ENCODE data around the gene ATP8A2.
"Not testable (repeated sequence)": the region's sequence is repeated elsewhere in the genome, so short reads cannot be mapped to it uniquely, and the experiment has no call there.

Gene ATP8A2

DNA sequence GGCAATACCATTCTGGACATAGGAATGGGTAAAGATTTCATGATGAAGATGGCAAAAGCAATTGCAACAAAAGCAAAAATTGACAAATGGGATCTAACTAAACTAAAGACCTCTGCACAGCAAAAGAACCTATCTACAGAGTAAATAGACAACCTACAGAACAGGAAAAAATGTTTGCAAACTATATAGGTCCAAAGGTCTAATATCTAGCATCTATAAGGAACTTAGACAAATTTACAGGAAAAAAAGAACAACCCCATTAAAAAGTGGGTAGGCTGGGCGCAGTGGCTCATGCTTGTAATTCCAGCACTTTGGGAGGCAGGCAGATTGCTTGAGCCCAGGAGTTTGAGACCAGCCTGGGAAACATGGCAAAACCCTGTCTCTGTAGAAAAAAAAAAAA, 418.4 kb downstream of the ATP8A2 start:
- not testable (repeated sequence) for H3K9me3 ChIP-seq (ENCODE audit: control insufficient read depth in 2 of 2, low read length in 2 of 2); H3K36me3 ChIP-seq (ENCODE audit: control insufficient read depth in 2 of 2, insufficient read depth in 2 of 2, low read length in 2 of 2); H3K27me3 ChIP-seq (ENCODE audit: control insufficient read depth in 2 of 2, insufficient read depth in 2 of 2, low read length in 2 of 2); H3K4me1 ChIP-seq (ENCODE audit: control insufficient read depth in 2 of 2, insufficient read depth in 2 of 2, low read length in 2 of 2); H3K9ac ChIP-seq (ENCODE audit: low read depth in 1 of 2, low read length in 2 of 2); H3K27ac ChIP-seq (ENCODE audit: low read depth in 2 of 2, low read length in 2 of 2); H3K4me3 ChIP-seq (ENCODE audit: low read length in 2 of 2)

DNA sequence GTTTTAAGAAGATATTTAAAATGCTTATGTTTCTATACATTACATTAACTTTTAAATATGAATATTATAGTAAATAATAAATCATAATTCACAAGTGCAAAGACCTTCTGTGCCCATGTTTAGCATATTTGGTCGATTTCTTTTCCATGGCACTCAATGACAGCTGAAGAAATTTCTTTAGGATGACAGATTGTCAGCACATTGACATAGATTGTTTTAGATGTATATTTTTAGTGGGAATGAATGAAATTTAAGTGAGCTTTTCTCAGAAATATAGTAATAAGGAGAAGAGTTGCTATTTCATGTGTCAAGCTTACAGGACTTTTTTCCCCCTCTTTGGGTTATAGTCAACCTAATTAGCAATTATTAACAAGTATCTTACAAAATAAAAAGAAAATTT, 423.5 kb downstream of the ATP8A2 start:
- Histone ChIP-seq H3K4me1 (ENCODE audit: control insufficient read depth in 2 of 2, insufficient read depth in 2 of 2, low read length in 2 of 2) (no peaks in the 10 kb centered on the region), H3K9ac (ENCODE audit: low read depth in 1 of 2, low read length in 2 of 2) (no peak overlapping the region), H3K4me3 (ENCODE audit: low read length in 2 of 2) (no peak overlapping the region), H3K27ac (ENCODE audit: low read depth in 2 of 2, low read length in 2 of 2) (no peak overlapping the region), H3K9me3 (ENCODE audit: control insufficient read depth in 2 of 2, low read length in 2 of 2) (no peaks in the 10 kb centered on the region), H3K27me3 (ENCODE audit: control insufficient read depth in 2 of 2, insufficient read depth in 2 of 2, low read length in 2 of 2) (no peaks in the 10 kb centered on the region), H3K36me3 (ENCODE audit: control insufficient read depth in 2 of 2, insufficient read depth in 2 of 2, low read length in 2 of 2) (no peaks in the 10 kb centered on the region)

DNA sequence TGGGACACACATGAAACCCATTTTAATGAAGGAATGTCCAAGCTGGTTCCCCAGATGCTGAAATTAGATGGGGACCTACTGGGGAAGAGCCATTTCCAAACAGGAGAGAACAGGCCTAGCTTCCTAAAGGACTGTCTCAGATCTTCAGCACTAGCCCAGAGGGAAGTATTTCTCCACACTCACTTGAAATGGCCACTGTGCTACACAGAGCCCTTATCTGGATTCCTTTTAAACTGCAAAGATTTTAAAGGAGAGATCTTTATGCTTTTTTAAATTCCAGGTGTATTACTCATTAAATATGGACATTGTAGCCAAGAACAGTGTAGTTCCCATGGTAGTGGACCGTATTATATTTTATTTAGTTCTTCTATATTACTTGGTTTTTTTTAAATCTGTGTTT, 424.7 kb downstream of the ATP8A2 start:
- no peaks in the 10 kb centered on the region for H3K9me3 ChIP-seq (ENCODE audit: control insufficient read depth in 2 of 2, low read length in 2 of 2)
- H3K9ac ChIP-seq (ENCODE audit: low read depth in 1 of 2, low read length in 2 of 2) = no peak overlapping the region
- H3K4me1 ChIP-seq (ENCODE audit: control insufficient read depth in 2 of 2, insufficient read depth in 2 of 2, low read length in 2 of 2) = no peaks in the 10 kb centered on the region
- H3K4me3 ChIP-seq (ENCODE audit: low read length in 2 of 2) = no peak overlapping the region
- peaks cover 5% of the 10 kb centered on the region in 2 donors for H3K27me3 ChIP-seq (ENCODE audit: control insufficient read depth in 2 of 2, insufficient read depth in 2 of 2, low read length in 2 of 2)
- H3K36me3 ChIP-seq (ENCODE audit: control insufficient read depth in 2 of 2, insufficient read depth in 2 of 2, low read length in 2 of 2) = no peaks in the 10 kb centered on the region
- H3K27ac ChIP-seq (ENCODE audit: low read depth in 2 of 2, low read length in 2 of 2) = no peak overlapping the region

DNA sequence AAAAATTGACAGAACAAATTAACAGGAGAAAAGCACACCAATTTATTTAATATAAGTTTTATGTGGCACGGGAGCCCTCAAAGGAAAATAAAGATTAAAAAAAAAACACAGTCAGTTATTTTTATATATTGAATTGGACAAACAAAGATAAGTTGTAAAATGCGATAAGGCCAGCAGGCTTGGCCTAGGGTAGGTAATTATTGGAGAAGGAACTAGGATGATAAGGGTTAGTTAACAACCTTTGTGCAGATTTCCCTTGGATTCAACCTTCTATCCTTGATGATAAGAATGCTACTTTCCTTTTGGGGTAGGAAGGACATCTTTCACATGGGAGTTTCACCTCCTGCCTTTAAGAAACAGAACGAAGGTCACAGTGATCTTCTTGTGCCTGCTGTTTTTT, 427.2 kb downstream of the ATP8A2 start:
- H3K27ac ChIP-seq (ENCODE audit: low read depth in 2 of 2, low read length in 2 of 2) = no peak overlapping the region
- no peaks in the 10 kb centered on the region for H3K4me1 ChIP-seq (ENCODE audit: control insufficient read depth in 2 of 2, insufficient read depth in 2 of 2, low read length in 2 of 2)
- no peaks in the 10 kb centered on the region for H3K9me3 ChIP-seq (ENCODE audit: control insufficient read depth in 2 of 2, low read length in 2 of 2)
- H3K4me3 ChIP-seq (ENCODE audit: low read length in 2 of 2) = no peak overlapping the region
- H3K27me3 ChIP-seq (ENCODE audit: control insufficient read depth in 2 of 2, insufficient read depth in 2 of 2, low read length in 2 of 2) = peaks cover 7 to 13% of the 10 kb centered on the region in 2 donors
- no peak overlapping the region for H3K9ac ChIP-seq (ENCODE audit: low read depth in 1 of 2, low read length in 2 of 2)
- H3K36me3 ChIP-seq (ENCODE audit: control insufficient read depth in 2 of 2, insufficient read depth in 2 of 2, low read length in 2 of 2) = no peaks in the 10 kb centered on the region

DNA sequence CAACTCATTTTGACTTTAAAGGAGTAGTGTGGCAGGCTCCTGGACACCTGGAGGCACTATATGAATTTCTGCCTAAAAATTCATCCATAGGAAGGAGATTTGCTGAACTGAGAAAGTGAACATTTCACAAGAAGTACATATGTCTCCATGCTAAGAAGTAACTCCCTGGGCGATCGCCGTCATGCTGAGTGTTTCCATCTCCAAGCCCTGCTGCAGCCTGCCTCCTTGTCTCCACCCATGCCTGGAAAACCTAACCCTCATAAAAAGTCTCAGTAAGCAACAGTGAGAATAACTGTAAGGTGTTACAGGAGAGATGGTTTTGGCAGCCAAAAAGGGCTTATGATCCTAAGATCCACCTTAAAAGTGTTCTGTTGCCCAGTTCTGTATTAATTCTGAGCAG, 428.7 kb downstream of the ATP8A2 start:
- Histone ChIP-seq H3K4me1 (ENCODE audit: control insufficient read depth in 2 of 2, insufficient read depth in 2 of 2, low read length in 2 of 2) (no peaks in the 10 kb centered on the region), H3K9me3 (ENCODE audit: control insufficient read depth in 2 of 2, low read length in 2 of 2) (no peaks in the 10 kb centered on the region), H3K9ac (ENCODE audit: low read depth in 1 of 2, low read length in 2 of 2) (no peak overlapping the region), H3K36me3 (ENCODE audit: control insufficient read depth in 2 of 2, insufficient read depth in 2 of 2, low read length in 2 of 2) (no peaks in the 10 kb centered on the region), H3K27me3 (ENCODE audit: control insufficient read depth in 2 of 2, insufficient read depth in 2 of 2, low read length in 2 of 2) (peaks cover 7 to 13% of the 10 kb centered on the region in 2 donors), H3K4me3 (ENCODE audit: low read length in 2 of 2) (no peak overlapping the region), H3K27ac (ENCODE audit: low read depth in 2 of 2, low read length in 2 of 2) (no peak overlapping the region)

DNA sequence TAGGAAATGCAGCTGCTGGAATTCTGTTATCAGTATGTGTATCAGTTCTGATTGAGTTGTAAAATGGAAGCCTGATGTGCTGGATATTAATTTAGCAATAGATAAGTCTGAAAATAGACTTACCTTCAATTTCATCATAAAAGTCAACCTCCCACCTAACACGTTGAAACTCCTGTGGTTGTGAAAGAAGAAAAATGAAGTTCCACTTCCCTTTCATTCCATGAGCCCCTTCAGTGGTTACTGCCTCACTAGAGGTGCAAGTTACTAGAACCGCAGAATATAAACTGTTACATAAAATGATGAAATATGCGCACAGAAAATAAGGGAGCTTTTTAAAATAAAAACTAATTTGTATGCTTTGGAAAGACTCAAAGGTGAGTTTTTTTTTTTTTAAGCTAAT, 430.8 kb downstream of the ATP8A2 start:
- peaks cover 7 to 13% of the 10 kb centered on the region in 2 donors for H3K27me3 ChIP-seq (ENCODE audit: control insufficient read depth in 2 of 2, insufficient read depth in 2 of 2, low read length in 2 of 2)
- no peaks in the 10 kb centered on the region for H3K9me3 ChIP-seq (ENCODE audit: control insufficient read depth in 2 of 2, low read length in 2 of 2)
- H3K36me3 ChIP-seq (ENCODE audit: control insufficient read depth in 2 of 2, insufficient read depth in 2 of 2, low read length in 2 of 2) = no peaks in the 10 kb centered on the region
- no peaks in the 10 kb centered on the region for H3K4me1 ChIP-seq (ENCODE audit: control insufficient read depth in 2 of 2, insufficient read depth in 2 of 2, low read length in 2 of 2)
- no peak overlapping the region for H3K4me3 ChIP-seq (ENCODE audit: low read length in 2 of 2)
- H3K9ac ChIP-seq (ENCODE audit: low read depth in 1 of 2, low read length in 2 of 2) = no peak overlapping the region
- no peak overlapping the region for H3K27ac ChIP-seq (ENCODE audit: low read depth in 2 of 2, low read length in 2 of 2)

DNA sequence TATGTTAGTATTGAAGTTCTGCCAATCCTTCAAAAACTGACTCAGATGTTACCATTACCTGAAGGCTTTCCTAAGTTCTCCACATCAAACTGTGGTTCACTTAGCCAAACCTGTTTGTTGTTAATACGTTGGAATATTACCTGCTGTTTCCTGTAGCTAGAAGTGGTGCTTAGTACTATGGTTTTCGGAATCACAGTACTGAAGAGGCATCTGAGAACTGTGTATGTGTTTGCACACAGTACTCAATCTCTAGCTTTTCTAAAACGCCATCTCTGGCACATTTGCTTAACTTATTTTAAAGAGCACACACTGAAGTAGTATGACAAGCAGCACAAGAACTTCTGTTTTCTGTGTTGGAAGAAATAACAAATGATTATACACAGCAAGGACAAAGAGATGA, 431.9 kb downstream of the ATP8A2 start:
- no peak overlapping the region for H3K4me3 ChIP-seq (ENCODE audit: low read length in 2 of 2)
- H3K4me1 ChIP-seq (ENCODE audit: control insufficient read depth in 2 of 2, insufficient read depth in 2 of 2, low read length in 2 of 2) = no peaks in the 10 kb centered on the region
- no peaks in the 10 kb centered on the region for H3K9me3 ChIP-seq (ENCODE audit: control insufficient read depth in 2 of 2, low read length in 2 of 2)
- H3K27me3 ChIP-seq (ENCODE audit: control insufficient read depth in 2 of 2, insufficient read depth in 2 of 2, low read length in 2 of 2) = peaks cover 7 to 13% of the 10 kb centered on the region in 2 donors
- H3K9ac ChIP-seq (ENCODE audit: low read depth in 1 of 2, low read length in 2 of 2) = no peak overlapping the region
- H3K36me3 ChIP-seq (ENCODE audit: control insufficient read depth in 2 of 2, insufficient read depth in 2 of 2, low read length in 2 of 2) = no peaks in the 10 kb centered on the region
- H3K27ac ChIP-seq (ENCODE audit: low read depth in 2 of 2, low read length in 2 of 2) = no peak overlapping the region

DNA sequence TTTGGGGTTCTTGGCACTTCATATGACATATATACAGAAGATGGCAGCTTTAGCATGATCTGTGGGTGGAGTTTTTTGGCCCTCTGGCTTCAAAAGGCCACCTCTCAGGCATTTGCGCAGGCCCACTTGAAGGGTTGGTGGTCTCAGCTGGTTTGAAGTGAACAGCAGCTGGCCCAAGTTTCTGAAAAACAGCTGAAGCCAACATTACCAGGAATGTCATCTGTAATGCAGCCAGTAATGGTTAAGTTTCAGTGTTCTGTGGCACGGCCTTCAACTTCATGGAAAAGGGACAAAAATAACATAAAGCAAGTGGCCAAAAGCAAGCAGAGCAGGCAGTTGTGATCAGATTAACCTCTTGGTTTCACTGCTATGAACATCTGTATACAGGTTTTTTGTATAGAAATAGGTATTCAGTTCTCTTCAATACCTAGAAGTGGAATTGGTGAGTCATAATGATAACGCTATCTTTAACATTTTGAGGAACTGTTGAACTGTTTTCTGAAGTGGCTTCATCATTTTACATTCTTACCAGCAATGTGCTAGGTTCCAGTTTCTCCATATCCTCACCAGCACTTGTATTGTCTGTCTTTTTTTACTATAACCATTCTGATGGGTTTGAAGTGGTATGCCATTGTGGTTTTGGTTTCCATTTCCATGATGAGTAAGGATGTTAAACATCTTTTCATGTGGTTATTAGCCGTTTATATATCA, 434.6 kb downstream of the ATP8A2 start:
- Histone ChIP-seq H3K27me3 (ENCODE audit: control insufficient read depth in 2 of 2, insufficient read depth in 2 of 2, low read length in 2 of 2) (peaks cover 2 to 9% of the 10 kb centered on the region in 2 donors), H3K9me3 (ENCODE audit: control insufficient read depth in 2 of 2, low read length in 2 of 2) (no peaks in the 10 kb centered on the region), H3K4me3 (ENCODE audit: low read length in 2 of 2) (no peak overlapping the region), H3K27ac (ENCODE audit: low read depth in 2 of 2, low read length in 2 of 2) (no peak overlapping the region), H3K4me1 (ENCODE audit: control insufficient read depth in 2 of 2, insufficient read depth in 2 of 2, low read length in 2 of 2) (no peaks in the 10 kb centered on the region), H3K36me3 (ENCODE audit: control insufficient read depth in 2 of 2, insufficient read depth in 2 of 2, low read length in 2 of 2) (no peaks in the 10 kb centered on the region), H3K9ac (ENCODE audit: low read depth in 1 of 2, low read length in 2 of 2) (no peak overlapping the region)

DNA sequence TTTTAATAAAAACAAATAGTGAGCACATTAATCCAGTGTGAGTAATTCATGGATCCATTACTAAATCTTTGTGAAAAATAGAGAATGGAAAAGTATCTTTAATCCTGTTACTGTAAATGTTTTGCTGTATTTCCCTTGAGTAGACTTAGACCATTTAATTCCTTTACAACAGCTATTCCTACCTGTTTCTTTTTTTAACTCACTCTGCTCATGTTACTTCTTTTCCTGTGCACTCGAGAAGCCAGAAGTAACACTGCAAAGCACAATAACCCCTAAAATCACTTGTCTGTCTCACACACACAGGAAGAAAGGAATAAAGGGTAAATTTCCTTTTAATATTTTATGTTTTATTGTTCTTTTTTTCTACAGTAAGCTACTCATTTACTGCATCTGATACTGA, 435.8 kb downstream of the ATP8A2 start:
- Histone ChIP-seq H3K9ac (ENCODE audit: low read depth in 1 of 2, low read length in 2 of 2) (no peak overlapping the region), H3K9me3 (ENCODE audit: control insufficient read depth in 2 of 2, low read length in 2 of 2) (peaks cover 0 to 2% of the 10 kb centered on the region in 2 donors), H3K27me3 (ENCODE audit: control insufficient read depth in 2 of 2, insufficient read depth in 2 of 2, low read length in 2 of 2) (peaks cover 2 to 6% of the 10 kb centered on the region in 2 donors), H3K27ac (ENCODE audit: low read depth in 2 of 2, low read length in 2 of 2) (no peak overlapping the region), H3K4me1 (ENCODE audit: control insufficient read depth in 2 of 2, insufficient read depth in 2 of 2, low read length in 2 of 2) (no peaks in the 10 kb centered on the region), H3K4me3 (ENCODE audit: low read length in 2 of 2) (no peak overlapping the region), H3K36me3 (ENCODE audit: control insufficient read depth in 2 of 2, insufficient read depth in 2 of 2, low read length in 2 of 2) (no peaks in the 10 kb centered on the region)

DNA sequence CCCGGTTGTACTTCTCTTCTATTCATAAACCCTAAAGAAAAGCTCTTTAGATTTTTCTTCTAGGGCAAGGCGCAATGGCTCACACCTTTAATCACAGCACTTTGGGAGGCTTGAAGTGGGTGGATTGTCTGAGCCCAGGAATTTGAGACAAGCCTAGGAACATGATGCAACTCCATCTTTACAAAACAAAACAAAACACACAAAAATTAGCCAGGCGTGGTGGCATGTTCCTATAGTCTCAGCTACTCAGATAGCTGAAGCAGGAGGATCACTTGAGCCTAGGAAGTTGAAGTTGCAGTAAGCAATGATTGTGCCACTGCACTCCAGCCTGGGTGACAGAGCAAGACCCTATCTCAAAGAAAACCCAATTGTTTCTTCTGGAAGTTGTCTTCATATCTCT, 439.7 kb downstream of the ATP8A2 start:
- Histone ChIP-seq H3K9me3 (ENCODE audit: control insufficient read depth in 2 of 2, low read length in 2 of 2) (peaks cover 0 to 2% of the 10 kb centered on the region in 2 donors), H3K36me3 (ENCODE audit: control insufficient read depth in 2 of 2, insufficient read depth in 2 of 2, low read length in 2 of 2) (no peaks in the 10 kb centered on the region), H3K4me1 (ENCODE audit: control insufficient read depth in 2 of 2, insufficient read depth in 2 of 2, low read length in 2 of 2) (no peaks in the 10 kb centered on the region), H3K27ac (ENCODE audit: low read depth in 2 of 2, low read length in 2 of 2) (no peak overlapping the region), H3K4me3 (ENCODE audit: low read length in 2 of 2) (no peak overlapping the region), H3K9ac (ENCODE audit: low read depth in 1 of 2, low read length in 2 of 2) (no peak overlapping the region), H3K27me3 (ENCODE audit: control insufficient read depth in 2 of 2, insufficient read depth in 2 of 2, low read length in 2 of 2) (no peaks in the 10 kb centered on the region)

DNA sequence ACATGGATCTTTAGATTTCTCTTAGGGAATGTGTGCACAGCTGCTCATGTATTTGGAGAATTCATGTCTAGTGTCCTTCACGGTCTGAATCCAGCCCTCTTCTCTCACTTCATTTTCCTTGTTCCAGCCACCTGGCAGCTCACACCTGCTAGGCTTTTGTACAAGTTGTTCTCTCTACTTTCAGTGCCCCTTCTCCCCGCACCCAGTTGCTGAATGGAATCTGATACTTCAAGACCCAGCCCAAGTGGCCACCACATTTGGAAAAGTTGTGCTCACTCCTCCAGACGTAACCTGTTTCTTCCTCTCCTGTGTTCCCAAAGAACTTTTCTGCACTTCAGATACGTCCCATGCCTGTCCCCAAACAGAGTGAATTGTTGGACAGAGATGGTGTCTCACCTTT, 444.5 kb downstream of the ATP8A2 start:
- Histone ChIP-seq H3K4me1 (ENCODE audit: control insufficient read depth in 2 of 2, insufficient read depth in 2 of 2, low read length in 2 of 2) (no peaks in the 10 kb centered on the region), H3K36me3 (ENCODE audit: control insufficient read depth in 2 of 2, insufficient read depth in 2 of 2, low read length in 2 of 2) (no peaks in the 10 kb centered on the region), H3K9me3 (ENCODE audit: control insufficient read depth in 2 of 2, low read length in 2 of 2) (peaks cover 0 to 2% of the 10 kb centered on the region in 2 donors), H3K27me3 (ENCODE audit: control insufficient read depth in 2 of 2, insufficient read depth in 2 of 2, low read length in 2 of 2) (no peaks in the 10 kb centered on the region), H3K9ac (ENCODE audit: low read depth in 1 of 2, low read length in 2 of 2) (no peak overlapping the region), H3K4me3 (ENCODE audit: low read length in 2 of 2) (no peak overlapping the region), H3K27ac (ENCODE audit: low read depth in 2 of 2, low read length in 2 of 2) (no peak overlapping the region)

Data from mucosa of rectum (tissue), 2 donors.